ENCODE data around the gene CACNA2D3.

CACNA2D3 gene

GRCh38 chr3:54582424-54582823 is 460.1 kb downstream of the CACNA2D3 start:
- Histone ChIP-seq H2BK5ac (ENCODE audit: low read length) (no peak overlapping the region), H4K8ac (ENCODE audit: low read depth, low read length) (no peak overlapping the region), H3K4me1 (ENCODE audit: control insufficient read depth in 2 of 2, insufficient read depth in 1 of 2, low read depth in 1 of 2, low read length in 2 of 2) (no peaks in the 10 kb centered on the region), H2BK12ac (ENCODE audit: low read length) (no peak overlapping the region), H3K27me3 (ENCODE audit: control insufficient read depth in 3 of 3, insufficient read depth in 3 of 3, low read depth in 1 of 3, low read length in 3 of 3) (no peaks in the 10 kb centered on the region), H3K36me3 (replicated peaks in 1 of 2; ENCODE audit: control insufficient read depth in 2 of 2, insufficient read depth in 2 of 2, low read length in 2 of 2) (no peaks in the 10 kb centered on the region), H3K4me2 (ENCODE audit: insufficient read depth, low read length, poor library complexity, severe bottlenecking) (no peak overlapping the region), H3K4ac (ENCODE audit: low read length) (no peak overlapping the region), H3K18ac (ENCODE audit: low read length) (no peak overlapping the region), H3K23ac (ENCODE audit: low read depth, low read length, poor library complexity) (no peak overlapping the region), H2BK120ac (ENCODE audit: low read depth, low read length) (no peak overlapping the region), H3K79me1 (ENCODE audit: low read depth, low read length) (no peaks in the 10 kb centered on the region), H3K14ac (ENCODE audit: low read length) (no peak overlapping the region), H2AK5ac (ENCODE audit: low read depth, low read length) (no peak overlapping the region), H2AFZ (ENCODE audit: low read length) (no peak overlapping the region), H3K9me3 (replicated peaks in 1 of 2; ENCODE audit: control insufficient read depth in 2 of 2, insufficient read depth in 1 of 2, low read depth in 1 of 2, low read length in 2 of 2) (peaks cover 0 to 2% of the 10 kb centered on the region in 2 donors), H2BK15ac (ENCODE audit: low read length) (no peak overlapping the region), H3K4me3 (ENCODE audit: low read length in 2 of 2) (no peak overlapping the region), H3K27ac (replicated peaks; ENCODE audit: low read length) (no peak overlapping the region), H4K91ac (ENCODE audit: low read depth, low read length, poor library complexity) (no peak overlapping the region), H3K9ac (ENCODE audit: low read depth, low read length, poor library complexity) (no peak overlapping the region)
- no CpG with 5 or more reads among the region's 2 CpGs for WGBS, 2 donors (ENCODE audit: extremely low coverage in 2 of 2, insufficient read length in 2 of 2, insufficient replicate concordance in 1 of 2)
- no peak for DNase-seq (ENCODE audit: low spot score)

GRCh38 chr3:54591157-54591556 is 468.8 kb downstream of the CACNA2D3 start:
- Histone ChIP-seq H3K14ac (ENCODE audit: low read length) (no peak overlapping the region), H2AFZ (ENCODE audit: low read length) (no peak overlapping the region), H3K79me1 (ENCODE audit: low read depth, low read length) (no peaks in the 10 kb centered on the region), H3K27ac (replicated peaks; ENCODE audit: low read length) (no peak overlapping the region), H4K91ac (ENCODE audit: low read depth, low read length, poor library complexity) (no peak overlapping the region), H3K36me3 (replicated peaks in 1 of 2; ENCODE audit: control insufficient read depth in 2 of 2, insufficient read depth in 2 of 2, low read length in 2 of 2) (no peaks in the 10 kb centered on the region), H3K9ac (ENCODE audit: low read depth, low read length, poor library complexity) (no peak overlapping the region), H3K4me2 (ENCODE audit: insufficient read depth, low read length, poor library complexity, severe bottlenecking) (no peak overlapping the region), H2BK15ac (ENCODE audit: low read length) (no peak overlapping the region), H4K8ac (ENCODE audit: low read depth, low read length) (no peak overlapping the region), H3K4me1 (ENCODE audit: control insufficient read depth in 2 of 2, insufficient read depth in 1 of 2, low read depth in 1 of 2, low read length in 2 of 2) (no peaks in the 10 kb centered on the region), H3K23ac (ENCODE audit: low read depth, low read length, poor library complexity) (no peak overlapping the region), H2BK12ac (ENCODE audit: low read length) (no peak overlapping the region), H3K4ac (ENCODE audit: low read length) (no peak overlapping the region), H2BK120ac (ENCODE audit: low read depth, low read length) (no peak overlapping the region), H2BK5ac (ENCODE audit: low read length) (no peak overlapping the region), H3K18ac (ENCODE audit: low read length) (no peak overlapping the region), H3K27me3 (ENCODE audit: control insufficient read depth in 3 of 3, insufficient read depth in 3 of 3, low read depth in 1 of 3, low read length in 3 of 3) (no peaks in the 10 kb centered on the region), H2AK5ac (ENCODE audit: low read depth, low read length) (no peak overlapping the region), H3K9me3 (replicated peaks in 1 of 2; ENCODE audit: control insufficient read depth in 2 of 2, insufficient read depth in 1 of 2, low read depth in 1 of 2, low read length in 2 of 2) (no peaks in the 10 kb centered on the region), H3K4me3 (ENCODE audit: low read length in 2 of 2) (no peak overlapping the region)
- no peak for DNase-seq (ENCODE audit: low spot score)
- no CpG with 5 or more reads among the region's 2 CpGs for WGBS, 2 donors (ENCODE audit: extremely low coverage in 2 of 2, insufficient read length in 2 of 2, insufficient replicate concordance in 1 of 2)

DNA sequence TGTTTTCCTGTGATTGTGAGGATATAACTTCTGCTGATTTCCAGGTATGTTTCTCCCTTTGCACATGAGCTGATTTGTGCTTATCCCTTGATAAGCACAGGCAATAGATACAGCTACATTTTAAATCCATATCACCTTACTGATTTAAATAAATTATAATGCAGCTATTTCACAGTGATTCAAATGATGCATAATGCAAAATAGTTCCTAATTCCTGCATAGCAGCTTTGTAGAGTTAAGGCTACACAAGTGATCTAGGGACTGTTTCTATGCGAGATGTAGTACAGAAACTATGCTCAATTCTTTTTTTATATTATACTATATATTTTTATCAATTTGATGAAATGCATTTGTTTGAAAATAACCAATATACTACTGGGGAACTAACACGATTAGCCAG is 471.3 kb downstream of the CACNA2D3 start:
- Histone ChIP-seq H2AK5ac (ENCODE audit: low read depth, low read length) (no peak overlapping the region), H2BK120ac (ENCODE audit: low read depth, low read length) (no peak overlapping the region), H3K4me3 (ENCODE audit: low read length in 2 of 2) (no peak overlapping the region), H3K36me3 (replicated peaks in 1 of 2; ENCODE audit: control insufficient read depth in 2 of 2, insufficient read depth in 2 of 2, low read length in 2 of 2) (no peaks in the 10 kb centered on the region), H2BK15ac (ENCODE audit: low read length) (no peak overlapping the region), H3K4ac (ENCODE audit: low read length) (no peak overlapping the region), H3K4me2 (ENCODE audit: insufficient read depth, low read length, poor library complexity, severe bottlenecking) (no peak overlapping the region), H3K9me3 (replicated peaks in 1 of 2; ENCODE audit: control insufficient read depth in 2 of 2, insufficient read depth in 1 of 2, low read depth in 1 of 2, low read length in 2 of 2) (no peaks in the 10 kb centered on the region), H4K91ac (ENCODE audit: low read depth, low read length, poor library complexity) (no peak overlapping the region), H3K9ac (ENCODE audit: low read depth, low read length, poor library complexity) (no peak overlapping the region), H3K27me3 (ENCODE audit: control insufficient read depth in 3 of 3, insufficient read depth in 3 of 3, low read depth in 1 of 3, low read length in 3 of 3) (no peaks in the 10 kb centered on the region), H2BK12ac (ENCODE audit: low read length) (no peak overlapping the region), H3K79me1 (ENCODE audit: low read depth, low read length) (no peaks in the 10 kb centered on the region), H3K18ac (ENCODE audit: low read length) (no peak overlapping the region), H3K14ac (ENCODE audit: low read length) (no peak overlapping the region), H2BK5ac (ENCODE audit: low read length) (no peak overlapping the region), H4K8ac (ENCODE audit: low read depth, low read length) (no peak overlapping the region), H3K27ac (replicated peaks; ENCODE audit: low read length) (no peak overlapping the region), H2AFZ (ENCODE audit: low read length) (no peak overlapping the region), H3K23ac (ENCODE audit: low read depth, low read length, poor library complexity) (no peak overlapping the region), H3K4me1 (ENCODE audit: control insufficient read depth in 2 of 2, insufficient read depth in 1 of 2, low read depth in 1 of 2, low read length in 2 of 2) (no peaks in the 10 kb centered on the region)
- no CpG with 5 or more reads among the region's 2 CpGs for WGBS, 2 donors (ENCODE audit: extremely low coverage in 2 of 2, insufficient read length in 2 of 2, insufficient replicate concordance in 1 of 2)
- no peak for DNase-seq (ENCODE audit: low spot score)

GRCh38 chr3:54596087-54596486 is 473.7 kb downstream of the CACNA2D3 start:
- Histone ChIP-seq H3K14ac (ENCODE audit: low read length) (no peak overlapping the region), H2BK120ac (ENCODE audit: low read depth, low read length) (no peak overlapping the region), H3K36me3 (replicated peaks in 1 of 2; ENCODE audit: control insufficient read depth in 2 of 2, insufficient read depth in 2 of 2, low read length in 2 of 2) (no peaks in the 10 kb centered on the region), H3K18ac (ENCODE audit: low read length) (no peak overlapping the region), H2BK15ac (ENCODE audit: low read length) (no peak overlapping the region), H3K23ac (ENCODE audit: low read depth, low read length, poor library complexity) (no peak overlapping the region), H3K4me2 (ENCODE audit: insufficient read depth, low read length, poor library complexity, severe bottlenecking) (no peak overlapping the region), H3K27ac (replicated peaks; ENCODE audit: low read length) (no peak overlapping the region), H3K79me1 (ENCODE audit: low read depth, low read length) (no peaks in the 10 kb centered on the region), H2BK5ac (ENCODE audit: low read length) (no peak overlapping the region), H4K8ac (ENCODE audit: low read depth, low read length) (no peak overlapping the region), H2BK12ac (ENCODE audit: low read length) (no peak overlapping the region), H4K91ac (ENCODE audit: low read depth, low read length, poor library complexity) (no peak overlapping the region), H3K9ac (ENCODE audit: low read depth, low read length, poor library complexity) (no peak overlapping the region), H2AK5ac (ENCODE audit: low read depth, low read length) (no peak overlapping the region), H2AFZ (ENCODE audit: low read length) (no peak overlapping the region), H3K9me3 (replicated peaks in 1 of 2; ENCODE audit: control insufficient read depth in 2 of 2, insufficient read depth in 1 of 2, low read depth in 1 of 2, low read length in 2 of 2) (no peaks in the 10 kb centered on the region), H3K27me3 (ENCODE audit: control insufficient read depth in 3 of 3, insufficient read depth in 3 of 3, low read depth in 1 of 3, low read length in 3 of 3) (no peaks in the 10 kb centered on the region), H3K4me3 (ENCODE audit: low read length in 2 of 2) (no peak overlapping the region), H3K4me1 (ENCODE audit: control insufficient read depth in 2 of 2, insufficient read depth in 1 of 2, low read depth in 1 of 2, low read length in 2 of 2) (no peaks in the 10 kb centered on the region), H3K4ac (ENCODE audit: low read length) (no peak overlapping the region)
- WGBS, 2 donors (ENCODE audit: extremely low coverage in 2 of 2, insufficient read length in 2 of 2, insufficient replicate concordance in 1 of 2): no CpG with 5 or more reads among the region's 4 CpGs
- DNase-seq (ENCODE audit: low spot score): no peak

Data from neuronal stem cell (in vitro differentiated cells).